Left ventricle myocardium inferior (tissue), 1 donor: ENCODE measurements around the gene CUL2. TPM values are rescaled to one million over a fixed set of nuclear protein-coding genes. Genes with fewer than 3 reads are reported as not detected.

ENCODE experiments used
- DNase-seq: peaks from one replicate; pipeline ENCODE4 v3.0.0-alpha.2; 2020
- H3K27ac ChIP-seq: fragments of 200-600 bp; replicated peaks from 2 replicates; pipeline ENCODE4 v1.8.0; 2021
- H3K27me3 ChIP-seq: fragments of 200-600 bp; 2 replicates; pipeline ENCODE4 v1.8.0; 2021; ENCODE audit warnings: low read depth
- H3K36me3 ChIP-seq: fragments of 200-600 bp; 2 replicates; pipeline ENCODE4 v1.8.0; 2021
- H3K4me1 ChIP-seq: fragments of 200-600 bp; 2 replicates; pipeline ENCODE4 v1.8.0; 2021
- H3K4me3 ChIP-seq: fragments of 200-600 bp; 2 replicates; pipeline ENCODE4 v1.8.0; 2021; ENCODE audit warnings: mild to moderate bottlenecking, moderate library complexity
- H3K9me3 ChIP-seq: fragments of 200-600 bp; replicated peaks from 2 replicates; pipeline ENCODE4 v1.8.0; 2021
- intact Hi-C: fragments of 100-400 bp; cut with micrococcal nuclease; formaldehyde crosslinking; loops from one replicate; pipeline ENCODE4 v1.11.0; 2022
- long read RNA-seq: library from polyadenylated mRNA; unstranded; transcript quantifications from one replicate; pipeline ENCODE4 v2.0.0, GENCODE V29; 2021
- total RNA-seq: library from RNA; stranded (reverse); fragmentation: NEBNext Ultra II Directional; extraction: Animal tissue kit (Norgen Biotek cat#: 25700); gene quantifications from one replicate; pipeline ENCODE4 v1.2.1, GENCODE V29; 2021
- TF ChIP-seq, protein P1 (sequence below): fragments of 200-600 bp; IDR thresholded peaks from 2 replicates; pipeline ENCODE4 v1.8.0; 2021; ENCODE audit warnings: antibody characterized with exemption, mild to moderate bottlenecking, borderline replicate concordance
- donor health status: DM: no; HTN: yes; CAD: no; lungs with severe emphysema.

Gene CUL2
- total RNA-seq, result 35.9 TPM
- long read RNA-seq, full-length matches to known transcripts, result 51 of 83 reads
- long read RNA-seq, partial matches to known transcripts, result 22 of 83 reads
- long read RNA-seq, other reads (novel, unspliced or antisense), result 10 of 83 reads

- peak; percentile 93 for DNase-seq
- Histone ChIP-seq H3K4me3 (peak within 1 kb of the TSS; percentile 91), H3K27ac (peak within 1 kb of the TSS; percentile 96), H3K36me3 (no peaks in the 10 kb centered on the region), H3K4me1 (peaks cover 56% of the 10 kb centered on the region), H3K27me3 (no peaks in the 10 kb centered on the region), H3K9me3 (peaks cover 5% of the 10 kb centered on the region)
- intact Hi-C loops, result no loop called here
- TF ChIP-seq, protein P1, sequence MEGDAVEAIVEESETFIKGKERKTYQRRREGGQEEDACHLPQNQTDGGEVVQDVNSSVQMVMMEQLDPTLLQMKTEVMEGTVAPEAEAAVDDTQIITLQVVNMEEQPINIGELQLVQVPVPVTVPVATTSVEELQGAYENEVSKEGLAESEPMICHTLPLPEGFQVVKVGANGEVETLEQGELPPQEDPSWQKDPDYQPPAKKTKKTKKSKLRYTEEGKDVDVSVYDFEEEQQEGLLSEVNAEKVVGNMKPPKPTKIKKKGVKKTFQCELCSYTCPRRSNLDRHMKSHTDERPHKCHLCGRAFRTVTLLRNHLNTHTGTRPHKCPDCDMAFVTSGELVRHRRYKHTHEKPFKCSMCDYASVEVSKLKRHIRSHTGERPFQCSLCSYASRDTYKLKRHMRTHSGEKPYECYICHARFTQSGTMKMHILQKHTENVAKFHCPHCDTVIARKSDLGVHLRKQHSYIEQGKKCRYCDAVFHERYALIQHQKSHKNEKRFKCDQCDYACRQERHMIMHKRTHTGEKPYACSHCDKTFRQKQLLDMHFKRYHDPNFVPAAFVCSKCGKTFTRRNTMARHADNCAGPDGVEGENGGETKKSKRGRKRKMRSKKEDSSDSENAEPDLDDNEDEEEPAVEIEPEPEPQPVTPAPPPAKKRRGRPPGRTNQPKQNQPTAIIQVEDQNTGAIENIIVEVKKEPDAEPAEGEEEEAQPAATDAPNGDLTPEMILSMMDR, result no peak
Observed at GRCh38 chr10:35090162-35090954, at the start of gene CUL2. CUL2 (minus strand) TSS chr10:35090341; CDS start chr10:35071317, 19,024 bp downstream.

- intact Hi-C loops, result no loop called here
Observed at GRCh38 chr10:35136263-35136815, 46.2 kb upstream of the CUL2 start.

DNA sequence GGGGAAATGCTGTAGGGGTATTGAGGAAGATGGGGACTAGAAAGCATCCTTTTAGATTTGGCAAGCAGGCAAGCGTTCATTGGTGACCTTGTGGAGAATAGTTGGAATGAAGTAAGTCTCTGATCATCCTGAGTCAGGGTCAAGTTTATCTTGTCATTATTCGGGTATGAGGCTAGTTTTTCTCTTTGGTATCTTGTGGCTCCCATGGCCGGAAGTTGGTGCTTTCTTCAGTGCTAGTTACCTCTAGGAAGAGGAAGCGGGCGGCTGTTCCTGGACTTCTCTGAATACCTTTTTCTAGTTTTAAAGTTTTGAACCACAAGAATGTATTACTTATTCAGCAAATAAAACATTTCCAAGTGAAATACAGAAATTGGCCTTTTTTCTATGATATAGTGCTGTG, 45.7 kb upstream of the CUL2 start:
- Histone ChIP-seq H3K36me3 (no peaks in the 10 kb centered on the region), H3K4me3 (no peak overlapping the region), H3K9me3 (no peaks in the 10 kb centered on the region), H3K27ac (no peak overlapping the region), H3K4me1 (peaks cover 28% of the 10 kb centered on the region), H3K27me3 (no peaks in the 10 kb centered on the region)
- no peak for DNase-seq
- TF ChIP-seq, protein P1, result no peak
- intact Hi-C loops, result no loop called here

More at GRCh38 chr10:35136263-35136815, 46.2 kb upstream of the CUL2 start:
- no peak for DNase-seq
- Histone ChIP-seq H3K4me1 (peaks cover 26% of the 10 kb centered on the region), H3K4me3 (no peak overlapping the region), H3K9me3 (no peaks in the 10 kb centered on the region), H3K27ac (no peak overlapping the region), H3K36me3 (no peaks in the 10 kb centered on the region), H3K27me3 (no peaks in the 10 kb centered on the region)
- TF ChIP-seq, protein P1, result no peak

- no peak overlapping the region for H3K4me3 ChIP-seq
- H3K36me3 ChIP-seq, result no peaks in the 10 kb centered on the region
- no peak overlapping the region for H3K27ac ChIP-seq
- no peaks in the 10 kb centered on the region for H3K9me3 ChIP-seq
- TF ChIP-seq, protein P1, result no peak
- H3K4me1 ChIP-seq, result peaks cover 37% of the 10 kb centered on the region
- DNase-seq, result no peak
- intact Hi-C loops, result no loop called here
- no peaks in the 10 kb centered on the region for H3K27me3 ChIP-seq
Observed at GRCh38 chr10:35133586-35133985, 43.4 kb upstream of the CUL2 start.

GRCh38 chr10:35132727-35133126, 42.6 kb upstream of the CUL2 start:
- intact Hi-C loops, result no loop called here
- Histone ChIP-seq H3K27ac (no peak overlapping the region), H3K9me3 (no peaks in the 10 kb centered on the region), H3K4me3 (no peak overlapping the region), H3K27me3 (no peaks in the 10 kb centered on the region), H3K36me3 (no peaks in the 10 kb centered on the region), H3K4me1 (peaks cover 46% of the 10 kb centered on the region)
- TF ChIP-seq, protein P1, result no peak
- DNase-seq, result no peak
